HEK293T (cell line): ENCODE data around the gene SPAM1.

Experiments used
- CTCF ChIA-PET: fragments of 350-600 bp; formaldehyde crosslinking; extraction: SDS; loops from one replicate; lab custom pipeline; 2021; ENCODE audit warnings: antibody characterized with exemption, inconsistent platforms; lab: Yijun Ruan, JAX
- POLR2A ChIA-PET: fragments of 350-600 bp; formaldehyde crosslinking; extraction: SDS; loops from one replicate; lab custom pipeline; 2020; ENCODE audit warnings: antibody characterized with exemption, inconsistent platforms; lab: Yijun Ruan, JAX
- DNase-seq: peaks from one replicate; pipeline ENCODE4 v3.0.0; 2012; ENCODE audit warnings: mixed read lengths; ENCODE audit errors: extremely low spot score
- ARNT ChIP-seq: fragments of 450-650 bp; IDR thresholded peaks from 2 replicates; pipeline ENCODE4 v1.6.1; 2017; ENCODE audit warnings: mild to moderate bottlenecking
- BHLHE40 ChIP-seq: fragments of 450-650 bp; IDR thresholded peaks from 2 replicates; pipeline ENCODE4 v1.6.1; 2016; ENCODE audit warnings: mild to moderate bottlenecking, moderate library complexity, borderline replicate concordance
- CTBP1 ChIP-seq: fragments of 450-650 bp; IDR thresholded peaks from 2 replicates; pipeline ENCODE4 v1.6.1; 2016; ENCODE audit warnings: borderline replicate concordance
- ELF4 ChIP-seq: fragments of 450-650 bp; IDR thresholded peaks from 2 replicates; pipeline ENCODE4 v1.6.1; 2017; ENCODE audit warnings: antibody characterized with exemption
- FOXA1 ChIP-seq: fragments of 450-650 bp; IDR thresholded peaks from 2 replicates; pipeline ENCODE4 v1.6.1; 2016; ENCODE audit warnings: mild to moderate bottlenecking
- FOXK2 ChIP-seq: fragments of 450-650 bp; IDR thresholded peaks from 2 replicates; pipeline ENCODE4 v1.6.1; 2016; ENCODE audit warnings: mild to moderate bottlenecking
- FOXM1 ChIP-seq: fragments of 450-650 bp; IDR thresholded peaks from 2 replicates; pipeline ENCODE4 v1.6.1; 2017; ENCODE audit warnings: mild to moderate bottlenecking, borderline replicate concordance
- HDGF ChIP-seq: fragments of 450-650 bp; IDR thresholded peaks from 2 replicates; pipeline ENCODE4 v1.6.1; 2017; ENCODE audit warnings: antibody characterized with exemption, borderline replicate concordance
- L3MBTL2 ChIP-seq: fragments of 450-650 bp; conservative IDR thresholded peaks from 2 replicates; pipeline ENCODE4 v1.6.1; 2016; ENCODE audit warnings: mild to moderate bottlenecking
- LEF1 ChIP-seq: fragments of 450-650 bp; IDR thresholded peaks from 2 replicates; pipeline ENCODE4 v1.6.1; 2017; ENCODE audit warnings: mild to moderate bottlenecking, borderline replicate concordance
- NFRKB ChIP-seq: fragments of 450-650 bp; IDR thresholded peaks from 2 replicates; pipeline ENCODE4 v1.6.1; 2016; ENCODE audit warnings: mild to moderate bottlenecking, moderate library complexity
- PKNOX1 ChIP-seq: fragments of 450-650 bp; IDR thresholded peaks from 2 replicates; pipeline ENCODE4 v1.6.1; 2016
- SP1 ChIP-seq: fragments of 450-650 bp; IDR thresholded peaks from 2 replicates; pipeline ENCODE4 v1.6.1; 2017
- SUZ12 ChIP-seq: fragments of 450-650 bp; IDR thresholded peaks from 2 replicates; pipeline ENCODE4 v1.6.1; 2016; ENCODE audit warnings: mild to moderate bottlenecking
- TARDBP ChIP-seq: fragments of 450-650 bp; IDR thresholded peaks from 2 replicates; pipeline ENCODE4 v1.6.1; 2016
- ZNF384 ChIP-seq: fragments of 450-650 bp; IDR thresholded peaks from 2 replicates; pipeline ENCODE4 v1.6.1; 2016

Gene SPAM1

GRCh38 chr7:123923599-123923998 lies 1.4 kb upstream of the SPAM1 start:
- TF ChIP-seq ZNF384 (no peak), CTBP1 (no peak), SUZ12 (no peak), HDGF (no peak), LEF1 (no peak), BHLHE40 (no peak), L3MBTL2 (no peak), ARNT (no peak), FOXM1 (no peak), TARDBP (no peak), FOXA1 (no peak), FOXK2 (no peak), ELF4 (no peak), SP1 (no peak), NFRKB (no peak), PKNOX1 (no peak)
- no peak for DNase-seq
- ChIA-PET CTCF (no interaction called here), POLR2A (no interaction called here)

- CTCF ChIA-PET = no interaction called here
These were observed 4.1 kb downstream of the SPAM1 start for GRCh38 chr7:123929107-123929506.

GRCh38 chr7:123929655-123930054 lies 4.6 kb downstream of the SPAM1 start:
- no peak for TF ChIP-seq LEF1

More at GRCh38 chr7:123929107-123929506, 4.1 kb downstream of the SPAM1 start:
- TF ChIP-seq L3MBTL2 (no peak), TARDBP (no peak), SP1 (no peak), BHLHE40 (no peak), SUZ12 (no peak), NFRKB (no peak), CTBP1 (no peak), PKNOX1 (no peak), LEF1 (no peak), FOXK2 (no peak)
- POLR2A ChIA-PET = no interaction called here
- no peak for DNase-seq

GRCh38 chr7:123935436-123936381 lies 10.7 kb downstream of the SPAM1 start:
- no peak for TF ChIP-seq CTBP1
- no peak for TF ChIP-seq ELF4
- no peak for TF ChIP-seq NFRKB
- no peak for DNase-seq
- CTCF ChIA-PET = no interaction called here
- POLR2A ChIA-PET = no interaction called here

More at GRCh38 chr7:123929655-123930054, 4.6 kb downstream of the SPAM1 start:
- CTCF ChIA-PET = no interaction called here
- no peak for DNase-seq
- POLR2A ChIA-PET = no interaction called here

GRCh38 chr7:123936388-123936787 lies 11.3 kb downstream of the SPAM1 start:
- TF ChIP-seq SP1 = no peak
- no peak for TF ChIP-seq FOXM1
- no peak for TF ChIP-seq PKNOX1
- TF ChIP-seq LEF1 = no peak
- TF ChIP-seq BHLHE40 = no peak
- TF ChIP-seq SUZ12 = no peak
- no peak for TF ChIP-seq NFRKB
- no peak for TF ChIP-seq ZNF384
- no peak for TF ChIP-seq TARDBP
- DNase-seq = no peak
- POLR2A ChIA-PET = no interaction called here
- CTCF ChIA-PET = no interaction called here

- TF ChIP-seq LEF1 (no peak), ZNF384 (no peak), FOXK2 (no peak), FOXA1 (no peak), PKNOX1 (no peak), ARNT (no peak), CTBP1 (no peak), HDGF (no peak), BHLHE40 (no peak), SUZ12 (no peak), L3MBTL2 (no peak), SP1 (no peak), TARDBP (no peak), NFRKB (no peak), FOXM1 (no peak), ELF4 (no peak)
- CTCF ChIA-PET = no interaction called here
- POLR2A ChIA-PET = no interaction called here
- no peak for DNase-seq
These were observed 14.7 kb downstream of the SPAM1 start for GRCh38 chr7:123939784-123940183.
